SK-N-SH treated with all-trans-retinoic acid at 6 μM for 48 hours (cell line): Measurements from ENCODE around the gene CASTOR1.

Experiments used
- ARNTL ChIP-seq: fragments of 450-650 bp; formaldehyde crosslinking; IDR thresholded peaks from 2 replicates; pipeline ENCODE4 v1.5.0; 2020; ENCODE audit warnings: low read depth, mild to moderate bottlenecking, moderate library complexity, borderline replicate concordance
- CSDC2 ChIP-seq: fragments of 250-450 bp; sonication (Bioruptor Pico); IDR thresholded peaks from 2 replicates; pipeline ENCODE4 v1.5.0; 2020; ENCODE audit warnings: mild to moderate bottlenecking, moderate library complexity
- CSRNP3 ChIP-seq: fragments of 250-450 bp; sonication (Bioruptor Pico); IDR thresholded peaks from 2 replicates; pipeline ENCODE4 v1.5.1; 2021; ENCODE audit warnings: mild to moderate bottlenecking, moderate library complexity
- OSR1 ChIP-seq: fragments of 250-450 bp; sonication (Bioruptor Pico); IDR thresholded peaks from 2 replicates; pipeline ENCODE4 v1.8.0; 2022; ENCODE audit warnings: moderate library complexity, mild to moderate bottlenecking, inconsistent platforms
- RARB ChIP-seq: fragments of 250-450 bp; sonication (Bioruptor Pico); IDR thresholded peaks from 2 replicates; pipeline ENCODE4 v1.8.0; 2021; ENCODE audit warnings: mild to moderate bottlenecking, moderate library complexity
- TOX ChIP-seq: fragments of 250-450 bp; sonication (Bioruptor Pico); IDR thresholded peaks from 2 replicates; pipeline ENCODE4 v1.8.0; 2021; ENCODE audit warnings: mild to moderate bottlenecking, moderate library complexity, borderline replicate concordance
- ZFP3 ChIP-seq: fragments of 250-450 bp; sonication (Bioruptor Pico); IDR thresholded peaks from 2 replicates; pipeline ENCODE4 v1.5.0; 2020; ENCODE audit warnings: mild to moderate bottlenecking, moderate library complexity
- TF ChIP-seq, protein P1 (sequence below): fragments of 250-450 bp; sonication (Bioruptor Pico); IDR thresholded peaks from 2 replicates; pipeline ENCODE4 v1.5.1; 2020; ENCODE audit warnings: low read depth, mild to moderate bottlenecking, moderate library complexity
- TF ChIP-seq, protein P2 (sequence below): fragments of 250-450 bp; sonication (Bioruptor Pico); IDR thresholded peaks from 2 replicates; pipeline ENCODE4 v1.8.0; 2021; ENCODE audit warnings: low read depth, mild to moderate bottlenecking, moderate library complexity, borderline replicate concordance

DNA sequence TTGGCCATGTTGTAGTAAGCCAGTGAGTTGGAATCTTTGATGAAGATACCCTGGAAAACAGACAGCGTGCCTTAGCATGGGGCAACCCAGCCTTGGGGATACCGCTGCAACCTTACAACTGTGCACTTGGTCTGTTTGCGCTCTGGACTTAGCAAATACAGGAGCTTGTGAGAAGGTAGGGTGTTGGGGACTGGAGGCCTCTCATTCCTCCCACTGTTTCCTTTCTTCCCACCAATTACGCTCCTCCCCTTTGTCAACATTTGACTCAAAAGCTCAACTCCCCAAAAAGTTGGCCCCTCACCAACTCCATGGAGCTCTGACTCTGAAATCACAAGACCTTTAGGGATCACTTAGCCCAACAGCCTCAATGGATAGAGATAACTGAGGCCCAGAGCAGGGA is 45.3 kb upstream of the CASTOR1 start:
- TF ChIP-seq CSDC2 (CRISPR knock-in tag) (no peak), TOX (CRISPR knock-in tag) (no peak), CSRNP3 (CRISPR knock-in tag) (no peak), ZFP3 (no peak), ARNTL (CRISPR knock-in tag) (no peak), OSR1 (CRISPR knock-in tag) (no peak), RARB (CRISPR knock-in tag) (no peak)
- TF ChIP-seq, protein P1, sequence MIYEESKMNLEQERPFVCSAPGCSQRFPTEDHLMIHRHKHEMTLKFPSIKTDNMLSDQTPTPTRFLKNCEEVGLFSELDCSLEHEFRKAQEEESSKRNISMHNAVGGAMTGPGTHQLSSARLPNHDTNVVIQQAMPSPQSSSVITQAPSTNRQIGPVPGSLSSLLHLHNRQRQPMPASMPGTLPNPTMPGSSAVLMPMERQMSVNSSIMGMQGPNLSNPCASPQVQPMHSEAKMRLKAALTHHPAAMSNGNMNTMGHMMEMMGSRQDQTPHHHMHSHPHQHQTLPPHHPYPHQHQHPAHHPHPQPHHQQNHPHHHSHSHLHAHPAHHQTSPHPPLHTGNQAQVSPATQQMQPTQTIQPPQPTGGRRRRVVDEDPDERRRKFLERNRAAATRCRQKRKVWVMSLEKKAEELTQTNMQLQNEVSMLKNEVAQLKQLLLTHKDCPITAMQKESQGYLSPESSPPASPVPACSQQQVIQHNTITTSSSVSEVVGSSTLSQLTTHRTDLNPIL (CRISPR knock-in tag) = no peak
- TF ChIP-seq, protein P2, sequence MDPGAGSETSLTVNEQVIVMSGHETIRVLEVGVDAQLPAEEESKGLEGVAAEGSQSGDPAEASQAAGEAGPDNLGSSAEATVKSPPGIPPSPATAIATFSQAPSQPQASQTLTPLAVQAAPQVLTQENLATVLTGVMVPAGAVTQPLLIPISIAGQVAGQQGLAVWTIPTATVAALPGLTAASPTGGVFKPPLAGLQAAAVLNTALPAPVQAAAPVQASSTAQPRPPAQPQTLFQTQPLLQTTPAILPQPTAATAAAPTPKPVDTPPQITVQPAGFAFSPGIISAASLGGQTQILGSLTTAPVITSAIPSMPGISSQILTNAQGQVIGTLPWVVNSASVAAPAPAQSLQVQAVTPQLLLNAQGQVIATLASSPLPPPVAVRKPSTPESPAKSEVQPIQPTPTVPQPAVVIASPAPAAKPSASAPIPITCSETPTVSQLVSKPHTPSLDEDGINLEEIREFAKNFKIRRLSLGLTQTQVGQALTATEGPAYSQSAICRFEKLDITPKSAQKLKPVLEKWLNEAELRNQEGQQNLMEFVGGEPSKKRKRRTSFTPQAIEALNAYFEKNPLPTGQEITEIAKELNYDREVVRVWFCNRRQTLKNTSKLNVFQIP (CRISPR knock-in tag) = no peak
